HepG2 (cell line): ENCODE measurements around the gene DCUN1D4. TPM values are rescaled to one million over a fixed set of nuclear protein-coding genes. Genes with fewer than 3 reads are reported as not detected.

Experiments
- ATAC-seq: fragments of 200-7000 bp; cut with Tn5 transposase; 3 replicates; pipeline ENCODE4 v1.9.1; 2020; ENCODE audit warnings: mild to moderate bottlenecking, moderate library complexity
- BruUV-seq: library from RNA; stranded (reverse); fragments of 400-500 nt; replicated peaks from 2 replicates; lab custom pipeline; 2021; lab: Mats Ljungman, UMichigan
- CTCF ChIA-PET: fragments of 300-600 bp; formaldehyde crosslinking; extraction: SDS; loops from one replicate; lab custom pipeline; 2021; ENCODE audit warnings: low total read pairs, inconsistent platforms, low intra/inter-chr PET ratio; lab: Yijun Ruan, JAX
- POLR2A ChIA-PET: fragments of 350-600 bp; sonication (Branson Sonifier 250); formaldehyde crosslinking; loops from one replicate; lab custom pipeline; 2020; ENCODE audit warnings: antibody characterized with exemption, inconsistent platforms; lab: Yijun Ruan, JAX
- DNase-seq: peaks from one replicate; pipeline ENCODE4 v3.0.0-alpha.2; 2015; ENCODE audit warnings: low spot score
- FAIRE-seq: peaks from 3 replicates; lab custom pipeline; 2011; peaks lifted over from hg19 to GRCh38; lab: Jason Lieb, UNC
- H2AFZ ChIP-seq: one replicate; pipeline ENCODE4 v1.6.1; 2011; ENCODE audit warnings: low read length, inconsistent platforms
- H3K27ac ChIP-seq: fragments of 300-600 bp; 3 replicates; pipeline ENCODE4 v1.8.0; 2011; ENCODE audit warnings: mixed run types, mild to moderate bottlenecking, mixed read lengths, low read length, inconsistent platforms; ENCODE audit not compliant: insufficient read depth; ENCODE audit errors: extremely low read length
- H3K27me3 ChIP-seq, 2 experiments: fragments of 200-600 bp in 1 of 2; 2 replicates in 1 of 2; 3 replicates in 1 of 2; pipeline versions ENCODE4 v1.6.0 to v1.8.0; 2011; ENCODE audit warnings: low read length in 2 of 2, mild to moderate bottlenecking in 2 of 2, moderate library complexity in 2 of 2, inconsistent platforms in 1 of 2; ENCODE audit not compliant: insufficient read depth in 2 of 2, control insufficient read depth in 1 of 2
- H3K36me3 ChIP-seq, 2 experiments: fragments of 200-600 bp in 1 of 2; replicated peaks in 1 of 2; 2 replicates in 1 of 2; 3 replicates in 1 of 2; pipeline versions ENCODE4 v1.5.1 to v1.8.0; 2011; ENCODE audit warnings: low read length in 2 of 2, inconsistent platforms in 1 of 2; ENCODE audit not compliant: insufficient read depth in 2 of 2, control insufficient read depth in 1 of 2
- H3K4me1 ChIP-seq: 2 replicates; pipeline ENCODE4 v1.5.1; 2012; ENCODE audit warnings: low read length, inconsistent platforms; ENCODE audit not compliant: insufficient read depth
- H3K4me2 ChIP-seq: 2 replicates; pipeline ENCODE4 v1.6.0; 2011; ENCODE audit warnings: low read depth, low read length, inconsistent platforms
- H3K4me3 ChIP-seq, 3 experiments: fragments of 200-600 bp in 1 of 3; sonication (generic), shearing (Covaris generic) in 1 of 3; replicated peaks in 1 of 3; 2 replicates each; pipeline ENCODE4 v1.5.1; 2011 to 2016; ENCODE audit warnings: low read length in 3 of 3, inconsistent platforms in 2 of 3, low read depth in 2 of 3, mild to moderate bottlenecking in 2 of 3, control low read depth in 1 of 3, mixed read lengths in 1 of 3; ENCODE audit not compliant: insufficient read depth in 1 of 3
- H3K79me2 ChIP-seq: one replicate; pipeline ENCODE4 v1.6.1; 2011; ENCODE audit warnings: low read length, inconsistent platforms; ENCODE audit not compliant: insufficient read depth
- H3K9ac ChIP-seq: 2 replicates; pipeline ENCODE4 v1.6.0; 2011; ENCODE audit warnings: mild to moderate bottlenecking, low read depth, low read length, inconsistent platforms; ENCODE audit not compliant: insufficient read depth
- H3K9me3 ChIP-seq: 2 replicates; pipeline ENCODE4 v1.5.1; 2012; ENCODE audit warnings: mild to moderate bottlenecking, low read length
- H4K20me1 ChIP-seq: 2 replicates; pipeline ENCODE4 v1.6.0; 2011; ENCODE audit warnings: inconsistent platforms, mild to moderate bottlenecking, low read length, moderate library complexity; ENCODE audit not compliant: insufficient read depth
- CTCF ChIP-seq: sonication (generic); formaldehyde crosslinking; IDR thresholded peaks from 2 replicates; pipeline ENCODE4 v1.5.0; 2020; ENCODE audit warnings: mild to moderate bottlenecking, missing genetic modification reagents, moderate library complexity
- EZH2 ChIP-seq: conservative IDR thresholded peaks from 2 replicates; pipeline ENCODE4 v1.6.1; 2012; ENCODE audit warnings: mild to moderate bottlenecking, low read depth, low read length, moderate library complexity
- HOXA5 ChIP-seq: sonication (generic); formaldehyde crosslinking; IDR thresholded peaks from 2 replicates; pipeline ENCODE4 v1.4.0; 2020; ENCODE audit warnings: missing genetic modification reagents
- LCORL ChIP-seq, 2 experiments: fragments of 450-650 bp in 1 of 2; sonication (generic) in 1 of 2; formaldehyde crosslinking in 1 of 2; IDR thresholded peaks; 2 replicates each; pipeline versions ENCODE4 v1.5.0 to v1.6.1; 2017 to 2020; ENCODE audit warnings: antibody characterized with exemption in 1 of 2, missing genetic modification reagents in 1 of 2
- SKI ChIP-seq: fragments of 450-650 bp; IDR thresholded peaks from one replicate; pipeline ENCODE4 v1.6.1; 2018; ENCODE audit warnings: mild to moderate bottlenecking; ENCODE audit not compliant: partially characterized antibody
- SP1 ChIP-seq, 2 experiments: fragments of 450-650 bp in 1 of 2; sonication (generic) in 1 of 2; formaldehyde crosslinking in 1 of 2; IDR thresholded peaks; 2 replicates each; pipeline versions ENCODE4 v1.4.0 to v1.6.1; 2016 to 2020; ENCODE audit warnings: missing genetic modification reagents in 1 of 2
- TGIF2 ChIP-seq: IDR thresholded peaks from 2 replicates; pipeline ENCODE4 v1.6.1; 2016; ENCODE audit warnings: control low read depth, missing compliant biosample characterization
- YEATS2 ChIP-seq: sonication (generic); formaldehyde crosslinking; IDR thresholded peaks from 2 replicates; pipeline ENCODE4 v1.4.0; 2020; ENCODE audit warnings: missing genetic modification reagents, borderline replicate concordance
- ZBTB39 ChIP-seq: sonication (generic); formaldehyde crosslinking; IDR thresholded peaks from 2 replicates; pipeline ENCODE4 v1.5.0; 2020; ENCODE audit warnings: missing genetic modification reagents
- ZFP62 ChIP-seq: sonication (generic); formaldehyde crosslinking; IDR thresholded peaks from 2 replicates; pipeline ENCODE4 v1.4.0; 2020; ENCODE audit warnings: missing genetic modification reagents
- ZKSCAN8 ChIP-seq: IDR thresholded peaks from 2 replicates; pipeline ENCODE4 v1.6.1; 2016; ENCODE audit warnings: borderline replicate concordance, missing genetic modification reagents, missing compliant biosample characterization
- ZNF224 ChIP-seq: sonication (generic); formaldehyde crosslinking; IDR thresholded peaks from 2 replicates; pipeline ENCODE4 v1.5.0; 2020; ENCODE audit warnings: mild to moderate bottlenecking, missing genetic modification reagents
- ZNF546 ChIP-seq: sonication (generic); formaldehyde crosslinking; conservative IDR thresholded peaks from 2 replicates; pipeline ENCODE4 v1.8.1; 2023; ENCODE audit warnings: mild to moderate bottlenecking, missing genetic modification reagents
- ZNF616 ChIP-seq: sonication (generic); formaldehyde crosslinking; IDR thresholded peaks from 2 replicates; pipeline ENCODE4 v1.5.0; 2020; ENCODE audit warnings: low read depth, mild to moderate bottlenecking, missing genetic modification reagents
- ZSCAN9 ChIP-seq: IDR thresholded peaks from 2 replicates; pipeline ENCODE4 v1.6.1; 2016; ENCODE audit warnings: borderline replicate concordance
- WGBS: methylation state at CpG from one replicate; pipeline ENCODE4 v1.1.6; 2017; ENCODE audit warnings: low lambda C conversion rate; 5-methylcytosine and 5-hydroxymethylcytosine counted together
- in situ Hi-C: cut with HindIII; loops from 2 replicates; pipeline ENCODE4 v1.10.0; 2017; ENCODE audit warnings: low pct_unique_long_range_greater_than_20kb; ENCODE audit not compliant: extremely low pct_ligation_motif_present
- intact Hi-C: fragments of 100-400 bp; cut with micrococcal nuclease; formaldehyde crosslinking; loops from one replicate; pipeline ENCODE4 v1.10.0; 2022; ENCODE audit not compliant: unreplicated experiment
- polyA plus RNA-seq, 8 experiments: library from polyadenylated mRNA; depleted of rRNA in 3 of 8; stranded (reverse) in 7 of 8; unstranded in 1 of 8; fragments of >200 nt; fragmentation: Illumina TruSeq in 4 of 8; extraction: Trizol in 4 of 8; gene quantifications; 2 replicates each; pipeline versions ENCODE4 v1.2.1 to v1.2.3, GENCODE V29; 2011 to 2016; ENCODE audit warnings: low read depth in 4 of 8, missing spikeins in 1 of 8, mixed read lengths in 1 of 8; ENCODE audit not compliant: insufficient read depth in 1 of 8
- total RNA-seq, 5 experiments: library from RNA; depleted of rRNA; stranded (reverse); fragments of >200 nt; fragmentation: Illumina TruSeq; extraction: Trizol; gene quantifications; 2 replicates each; pipeline ENCODE4 v1.2.3, GENCODE V29; 2016; ENCODE audit warnings: low read depth in 1 of 5

The DCUN1D4 gene
- total and polyA plus RNA-seq, 2 of the 13 experiments (the other 11 are each of a cell fraction or from before 2014, with no cell fraction given), result 27.9 to 44.4 TPM

GRCh38 chr4:51855270-51855669 lies 12.3 kb downstream of the DCUN1D4 start (continued):
- TF ChIP-seq ZBTB39 (CRISPR knock-in tag) (no peak), HOXA5 (CRISPR knock-in tag) (no peak), ZSCAN9 (no peak), YEATS2 (no peak), EZH2 (no peak)
- TF ChIP-seq, all 625 proteins: peak for 0

GRCh38 chr4:51855751-51856150 lies 12.8 kb downstream of the DCUN1D4 start:
- no peak for ATAC-seq
- DNase-seq, result no peak
- TF ChIP-seq ZKSCAN8 (CRISPR knock-in tag), result no peak
- no peak for TF ChIP-seq ZNF616
- no peak for TF ChIP-seq TGIF2 (CRISPR knock-in tag)
- TF ChIP-seq ZFP62 (CRISPR knock-in tag), result no peak
- TF ChIP-seq SKI, result no peak
- no peak for TF ChIP-seq CTCF (CRISPR knock-in tag)
- TF ChIP-seq LCORL (IDR thresholded peaks at IDR 0.05), result no peak
- TF ChIP-seq LCORL (CRISPR knock-in tag; IDR thresholded peaks at IDR 0.05), result no peak
- TF ChIP-seq ZNF224 (CRISPR knock-in tag), result no peak
- no peak for TF ChIP-seq SP1 (IDR thresholded peaks at IDR 0.05)
- TF ChIP-seq SP1 (CRISPR knock-in tag; IDR thresholded peaks at IDR 0.05), result no peak
- TF ChIP-seq ZNF546 (CRISPR knock-in tag), result no peak
- 95% methylated on average over 3 of the region's 3 CpGs for WGBS
- ChIA-PET CTCF (no interaction called here), POLR2A (no interaction called here)
- in situ Hi-C loops, result no loop called here
- H2AFZ ChIP-seq, result no peak overlapping the region
- H3K4me1 ChIP-seq, result peaks cover 58% of the 10 kb centered on the region
- H3K27me3 ChIP-seq, result no peaks in the 10 kb centered on the region
- no peaks in the 10 kb centered on the region for H3K9me3 ChIP-seq
- peaks cover 2 to 3% of the 10 kb centered on the region in 2 experiments; a peak in 2 of 5 replicates for H3K36me3 ChIP-seq
- intact Hi-C loops, result no loop called here
- H3K4me3 ChIP-seq, result no peak overlapping the region
- no peak overlapping the region for H3K9ac ChIP-seq
- FAIRE-seq, result no peak
- no peak overlapping the region for H3K27ac ChIP-seq
- no TSS peak for BruUV-seq
- no peaks in the 10 kb centered on the region; the same call in 1 of the 2 replicates for H4K20me1 ChIP-seq
- no peak overlapping the region for H3K4me2 ChIP-seq
- peaks cover 94% of the 10 kb centered on the region for H3K79me2 ChIP-seq
